HG03159 (cell line): Measurements from ENCODE around the gene ARGLU1.

Experiments
- ATAC-seq: cut with Tn5 transposase; IDR thresholded peaks from one replicate; pipeline ENCODE4 v1.9.1; 2021; ENCODE audit warnings: mild to moderate bottlenecking, moderate library complexity; ENCODE audit not compliant: unreplicated experiment

The ARGLU1 gene

DNA sequence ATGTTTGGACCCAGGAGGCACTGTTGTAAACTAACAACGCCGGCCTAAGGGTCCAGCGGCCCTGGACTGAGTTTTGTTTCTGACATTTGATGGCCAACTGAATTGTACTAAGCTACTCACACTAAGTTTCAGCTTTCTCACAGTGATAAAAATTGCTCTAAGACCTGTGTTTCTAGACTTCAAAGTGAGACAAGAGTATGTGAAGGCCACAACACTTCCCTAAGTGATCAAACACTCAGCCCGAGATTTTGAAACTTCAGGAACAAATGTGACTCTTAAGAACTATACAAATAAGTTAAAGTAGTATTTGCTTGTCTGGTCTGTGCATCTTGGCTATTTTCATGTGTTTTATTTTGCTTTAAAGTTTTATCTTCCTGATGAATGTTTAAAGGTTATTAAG lies 62.6 kb downstream of the ARGLU1 start:
- no peak for ATAC-seq

- no peak for ATAC-seq
Measured at GRCh38 chr13:106503730-106504453, 64.0 kb downstream of the ARGLU1 start.

DNA sequence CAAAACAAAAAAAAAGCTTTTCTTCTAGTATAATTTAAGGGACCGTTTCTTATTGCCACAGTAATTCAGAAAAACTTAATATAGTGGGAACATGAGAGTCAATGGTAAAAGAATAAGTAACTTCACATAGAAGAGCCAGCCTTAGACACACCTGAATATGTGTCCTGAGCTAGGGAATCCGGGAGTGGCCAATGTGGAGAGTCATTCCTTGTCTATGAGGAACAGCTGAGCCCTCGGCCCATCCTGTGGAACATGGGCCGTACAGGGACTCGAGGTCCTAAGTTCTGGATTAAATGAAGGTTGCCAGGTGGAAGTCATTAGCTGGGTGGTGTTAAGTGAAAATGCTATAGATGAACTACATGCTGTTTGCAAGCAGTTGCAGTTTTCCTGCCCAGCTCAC lies 64.7 kb downstream of the ARGLU1 start:
- no peak for ATAC-seq

GRCh38 chr13:106500445-106500844 lies 67.5 kb downstream of the ARGLU1 start:
- ATAC-seq, result no peak

- ATAC-seq, result peak; percentile 65
Measured at GRCh38 chr13:106499896-106500295, 68.0 kb downstream of the ARGLU1 start.

GRCh38 chr13:106499113-106499512 lies 68.8 kb downstream of the ARGLU1 start:
- ATAC-seq, result no peak

DNA sequence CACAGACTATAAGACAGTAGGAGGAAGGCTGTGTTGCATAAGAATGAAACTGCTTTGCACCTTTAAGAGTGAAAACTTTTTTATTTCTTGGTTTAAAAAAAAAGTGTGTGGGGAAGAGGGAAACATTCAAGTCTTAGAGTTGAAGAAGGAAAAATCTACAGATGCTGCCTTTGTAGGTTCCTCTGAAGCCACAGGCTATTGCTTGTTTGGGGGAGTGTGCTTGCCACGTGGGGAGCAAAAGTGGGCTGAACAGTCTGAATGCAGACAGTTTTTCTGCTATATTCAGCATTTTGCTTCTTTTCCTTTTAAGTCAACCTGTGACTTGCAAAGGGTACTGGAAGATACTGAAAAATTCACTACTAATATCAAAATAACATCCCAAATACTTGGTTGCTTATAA lies 69.4 kb downstream of the ARGLU1 start:
- no peak for ATAC-seq

GRCh38 chr13:106498158-106498557 lies 69.8 kb downstream of the ARGLU1 start:
- ATAC-seq, result no peak

GRCh38 chr13:106497079-106497478 lies 70.9 kb downstream of the ARGLU1 start:
- no peak for ATAC-seq

DNA sequence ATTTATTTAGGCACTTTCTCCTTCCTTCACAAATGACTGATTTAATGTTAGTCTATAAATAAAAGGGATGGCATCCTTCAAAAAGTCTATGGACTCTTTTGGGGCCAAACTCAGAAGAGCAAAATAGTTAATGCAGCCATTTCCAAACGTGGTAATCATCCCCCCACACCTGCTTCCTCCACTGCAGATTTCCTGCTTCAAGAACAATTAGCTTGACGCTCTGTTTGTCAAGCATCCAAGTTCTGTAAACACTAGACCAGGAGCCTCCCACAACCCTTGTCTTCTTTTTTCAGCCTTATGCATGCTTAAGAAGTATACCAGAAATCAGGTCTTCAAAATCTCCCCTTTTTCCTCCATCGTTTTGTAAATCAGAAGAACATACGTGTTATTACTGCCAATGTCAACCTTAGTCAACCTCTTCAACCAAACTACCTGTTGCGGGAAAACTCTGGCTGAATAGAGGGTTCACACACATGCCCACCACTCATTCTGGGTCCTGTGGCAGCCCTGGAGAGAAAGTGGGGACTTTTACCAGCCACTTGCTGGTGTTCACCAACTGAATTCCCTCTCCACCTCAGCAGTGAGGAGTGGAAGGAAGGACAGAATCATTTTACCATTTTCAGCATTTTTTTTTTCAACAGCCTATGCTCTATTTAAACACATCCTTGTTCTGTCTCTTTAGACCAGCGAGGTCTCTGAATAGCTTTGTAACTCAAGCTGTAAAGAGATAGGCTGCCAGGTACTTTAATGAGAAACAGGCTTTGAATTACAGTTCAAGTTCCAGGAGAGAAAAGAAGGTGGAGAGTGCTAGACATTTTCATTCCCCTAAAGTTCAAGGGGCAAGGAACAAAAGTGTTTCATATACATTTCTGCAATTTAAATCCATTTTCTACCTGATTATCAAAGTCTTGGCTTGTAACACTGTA lies 71.6 kb downstream of the ARGLU1 start:
- ATAC-seq, result no peak

DNA sequence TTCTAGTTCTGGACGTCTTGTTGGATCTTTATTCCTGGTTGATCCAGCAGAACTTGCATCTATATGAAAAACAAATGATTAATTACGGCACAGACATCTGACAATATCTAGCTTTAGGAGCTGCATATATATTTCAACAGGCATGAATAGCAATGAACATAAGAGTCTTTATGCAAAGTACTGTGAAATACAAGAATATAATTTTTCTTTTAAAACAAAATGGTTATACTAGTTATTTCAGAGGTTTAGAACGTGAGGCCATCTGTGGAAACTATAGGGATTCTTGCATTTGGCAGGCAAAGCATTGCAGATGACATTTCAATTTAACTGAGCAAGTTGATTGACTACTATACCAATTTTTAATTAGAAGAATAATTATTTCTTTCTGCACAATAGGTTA lies 73.0 kb downstream of the ARGLU1 start:
- ATAC-seq, result no peak

- ATAC-seq, result no peak
Measured at GRCh38 chr13:106494506-106494905, 73.4 kb downstream of the ARGLU1 start.

GRCh38 chr13:106493533-106494220 lies 74.3 kb downstream of the ARGLU1 start:
- peak; percentile 80 for ATAC-seq

DNA sequence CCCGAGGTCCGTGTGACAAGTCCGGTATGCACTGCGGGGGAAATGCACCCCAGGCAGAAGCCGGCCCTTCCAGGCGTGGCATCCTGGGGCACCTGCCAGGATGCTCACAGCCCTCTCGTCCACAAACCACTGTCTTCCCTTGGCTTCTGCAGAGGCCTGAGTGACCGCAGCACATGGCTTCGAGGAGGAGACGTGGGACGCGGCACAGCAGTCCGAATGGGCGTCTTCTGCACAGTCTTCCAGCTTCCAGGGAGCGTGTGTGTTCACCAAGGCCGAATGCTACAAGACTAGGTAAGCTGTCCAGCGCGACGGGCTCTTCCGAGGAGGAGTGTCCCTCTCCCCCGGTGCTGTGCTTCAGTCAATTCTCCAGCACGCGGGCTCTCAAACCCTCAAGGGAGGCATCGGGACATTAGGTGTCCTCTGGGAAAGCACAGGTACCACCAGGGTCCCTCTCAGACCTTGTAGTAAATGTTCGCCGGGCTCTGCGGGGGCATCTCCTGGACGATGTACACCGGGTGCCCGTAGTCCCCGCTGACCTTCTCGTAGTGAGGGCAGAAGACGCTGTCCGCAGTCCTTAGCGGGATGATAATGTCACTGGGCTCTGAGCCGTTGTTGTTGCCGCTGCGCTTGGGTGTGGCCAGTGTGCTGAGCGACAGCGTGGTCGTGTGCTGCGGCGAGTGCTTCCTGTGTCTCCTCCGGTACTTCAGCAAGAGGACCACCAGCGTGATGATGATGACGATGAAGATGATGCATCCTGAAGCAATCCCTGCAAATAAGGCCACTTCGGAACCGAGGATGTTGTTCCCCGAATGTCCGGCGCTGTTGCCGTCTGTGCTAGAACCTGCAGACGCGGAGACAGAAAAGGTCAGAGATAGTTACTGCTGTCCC lies 75.1 kb downstream of the ARGLU1 start:
- no peak for ATAC-seq

DNA sequence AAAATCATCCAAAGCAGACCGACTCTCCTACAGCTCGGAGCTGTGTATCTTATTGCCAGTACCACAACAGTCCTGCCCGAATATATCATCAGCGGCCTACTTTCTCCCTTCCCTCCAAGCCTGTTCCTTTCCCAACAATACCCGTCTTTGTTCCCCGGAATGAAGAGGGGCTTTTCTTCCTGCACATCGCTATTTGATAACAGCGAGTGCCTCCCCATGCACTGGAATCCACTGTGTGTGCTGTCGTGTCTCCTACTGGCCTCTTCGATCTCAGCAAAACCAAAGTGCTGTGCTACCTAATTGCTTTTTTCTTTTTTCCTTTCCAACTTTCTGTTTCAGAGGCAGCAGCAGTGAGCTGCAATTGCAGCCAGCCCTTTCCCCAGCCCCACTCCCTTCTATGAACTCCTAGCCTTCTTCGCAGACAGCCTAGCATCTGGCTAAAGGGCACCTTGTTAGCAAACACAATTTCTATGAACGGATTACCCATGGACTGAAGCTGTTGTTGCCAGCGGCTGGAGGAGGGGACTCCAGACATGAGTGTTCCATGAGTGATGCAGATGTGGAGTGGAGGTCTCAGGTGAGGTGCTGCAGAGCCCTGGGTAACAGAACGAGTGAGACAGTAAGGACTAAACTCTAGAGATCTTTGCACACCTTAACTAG lies 75.9 kb downstream of the ARGLU1 start:
- ATAC-seq, result no peak
